ENCODE data around the gene PTPN1. TPM values are rescaled to one million over a fixed set of nuclear protein-coding genes. Genes with fewer than 3 reads are reported as not detected.
"Not testable (repeated sequence)": the region's sequence is repeated elsewhere in the genome, so short reads cannot be mapped to it uniquely, and the experiment has no call there.

Gene PTPN1
- total and polyA plus RNA-seq, 2 experiments from 2014 or later: 16.9 to 26.4 TPM

GRCh38 chr20:50568549-50568942, 58.4 kb downstream of the PTPN1 start:
- no peak overlapping the region for H3K4me3 ChIP-seq
- H3K36me3 ChIP-seq (ENCODE audit: insufficient read depth): no peaks in the 10 kb centered on the region
- TF ChIP-seq EZH2 (IDR thresholded peaks at IDR 0.05; ENCODE audit: low read depth, unreplicated experiment): no peak
- no peak for TF ChIP-seq EZH2phosphoT487 (IDR thresholded peaks at IDR 0.05; ENCODE audit: unreplicated experiment)
- no peak for TF ChIP-seq ZNF114 (CRISPR knock-in tag; IDR thresholded peaks at IDR 0.05)
- no peaks in the 10 kb centered on the region for H3K4me1 ChIP-seq (ENCODE audit: insufficient read depth)
- no peak overlapping the region for H3K4me2 ChIP-seq
- no peak overlapping the region for H3K4me3 Mint-ChIP-seq
- peaks cover 9% of the 10 kb centered on the region for H3K36me3 Mint-ChIP-seq (ENCODE audit: low read depth)
- no peaks in the 10 kb centered on the region for H3F3A ChIP-seq (replicated peaks; ENCODE audit: low read depth)
- H3K27me3 Mint-ChIP-seq (ENCODE audit: insufficient read depth, low read depth, poor library complexity): peaks cover 1% of the 10 kb centered on the region
- ATAC-seq (no peak), DNase-seq (ENCODE audit: low spot score) (no peak)
- no peaks in the 10 kb centered on the region for H3K27me3 ChIP-seq (ENCODE audit: insufficient read depth)
- no peak overlapping the region for H2AFZ ChIP-seq
- H3K79me2 ChIP-seq (replicated peaks; ENCODE audit: insufficient read depth): no peaks in the 10 kb centered on the region
- H3K9me3 Mint-ChIP-seq: no peaks in the 10 kb centered on the region
- peak overlapping the region; percentile 62; the same call in 1 of the 2 replicates for H3K27ac Mint-ChIP-seq
- peaks cover 12% of the 10 kb centered on the region; the same call in 1 of the 2 replicates for H4K20me1 ChIP-seq (replicated peaks; ENCODE audit: insufficient read depth)
- no peak overlapping the region for H3K27ac ChIP-seq (ENCODE audit: low read depth)
- peaks cover 2% of the 10 kb centered on the region; the same call in 2 of the 3 replicates for H3K4me1 Mint-ChIP-seq
- no peaks in the 10 kb centered on the region for H3K9me2 ChIP-seq (ENCODE audit: insufficient read depth)

- H2AFZ ChIP-seq; H3K79me2 ChIP-seq (replicated peaks; ENCODE audit: insufficient read depth); H3K36me3 ChIP-seq (ENCODE audit: insufficient read depth); H3K27ac ChIP-seq (ENCODE audit: low read depth); H3K4me1 ChIP-seq (ENCODE audit: insufficient read depth); H3K4me3 Mint-ChIP-seq; H3K27me3 ChIP-seq (ENCODE audit: insufficient read depth); H3F3A ChIP-seq (replicated peaks; ENCODE audit: low read depth); DNase-seq (ENCODE audit: low spot score); ATAC-seq; H3K4me1 Mint-ChIP-seq; H3K4me2 ChIP-seq; H3K9me3 Mint-ChIP-seq; H3K4me3 ChIP-seq; H3K9me2 ChIP-seq (ENCODE audit: insufficient read depth); H3K27me3 Mint-ChIP-seq (ENCODE audit: insufficient read depth, low read depth, poor library complexity): not testable (repeated sequence)
- Mint-ChIP-seq H3K27ac (0 out of 2 replicates have a peak overlapping the region, but pooled peaks have one; percentile 79), H3K36me3 (ENCODE audit: low read depth) (peaks cover 14% of the 10 kb centered on the region)
- peaks cover 12% of the 10 kb centered on the region; the same call in 1 of the 2 replicates for H4K20me1 ChIP-seq (replicated peaks; ENCODE audit: insufficient read depth)
Observed at GRCh38 chr20:50569487-50569863, 59.3 kb downstream of the PTPN1 start.

- Mint-ChIP-seq H3K4me1 (peaks cover 2% of the 10 kb centered on the region; the same call in 2 of the 3 replicates), H3K27ac (peak overlapping the region; percentile 79), H3K27me3 (ENCODE audit: insufficient read depth, low read depth, poor library complexity) (peaks cover 1% of the 10 kb centered on the region), H3K4me3 (no peak overlapping the region), H3K9me3 (no peaks in the 10 kb centered on the region), H3K36me3 (ENCODE audit: low read depth) (peaks cover 20% of the 10 kb centered on the region)
- Histone ChIP-seq H3K4me3 (no peak overlapping the region), H3K36me3 (ENCODE audit: insufficient read depth) (no peaks in the 10 kb centered on the region), H3K27ac (ENCODE audit: low read depth) (peak overlapping the region; percentile 57; the same call in 1 of the 2 replicates), H3F3A (replicated peaks; ENCODE audit: low read depth) (no peaks in the 10 kb centered on the region), H3K79me2 (replicated peaks; ENCODE audit: insufficient read depth) (no peaks in the 10 kb centered on the region), H3K4me2 (no peak overlapping the region), H2AFZ (no peak overlapping the region), H3K9me2 (ENCODE audit: insufficient read depth) (no peaks in the 10 kb centered on the region), H4K20me1 (replicated peaks; ENCODE audit: insufficient read depth) (peaks cover 12% of the 10 kb centered on the region; the same call in 1 of the 2 replicates), H3K4me1 (ENCODE audit: insufficient read depth) (no peaks in the 10 kb centered on the region), H3K27me3 (ENCODE audit: insufficient read depth) (no peaks in the 10 kb centered on the region)
- DNase-seq (ENCODE audit: low spot score) (peak; percentile 72), ATAC-seq (peak; percentile 98)
- peak; percentile 48 to 65 for TF ChIP-seq CTCF (conservative IDR thresholded peaks at IDR 0.05; ENCODE audit: low read depth in 2 of 2)
- no peak for TF ChIP-seq ZNF462 (CRISPR knock-in tag; IDR thresholded peaks at IDR 0.05)
Observed at GRCh38 chr20:50569864-50570836, 60.0 kb downstream of the PTPN1 start.

Measured in GM23338 (cell line).